ENCODE measurements around the gene MYADM.
"Not testable (repeated sequence)": the region's sequence is repeated elsewhere in the genome, so short reads cannot be mapped to it uniquely, and the experiment has no call there.

The MYADM gene

GRCh38 chr19:53867225-53868090 is at the start of gene MYADM:
MYADM (plus strand) TSS chr19:53867883; CDS start chr19:53873530, 5,647 bp downstream.
- DNase-seq (ENCODE audit: low read depth in 4 of 4, low spot score in 1 of 4), result peak; percentile 95 to 98 (median 96)

GRCh38 chr19:53818756-53819155 is 48.9 kb upstream of the MYADM start:
- no peak for DNase-seq (ENCODE audit: low read depth in 4 of 4, low spot score in 1 of 4)

GRCh38 chr19:53819861-53820260 is 47.8 kb upstream of the MYADM start:
- no peak for DNase-seq (ENCODE audit: low read depth in 4 of 4, low spot score in 1 of 4)

GRCh38 chr19:53823380-53824120 is 44.1 kb upstream of the MYADM start:
- no peak for DNase-seq (ENCODE audit: low read depth in 4 of 4, low spot score in 1 of 4)

- DNase-seq (ENCODE audit: low read depth in 4 of 4, low spot score in 1 of 4), result no peak
These were observed 43.5 kb upstream of the MYADM start, which contains the start of gene NLRP12 for GRCh38 chr19:53824134-53824611. NLRP12 (minus strand) TSS chr19:53824314; CDS start chr19:53824174, 140 bp downstream.

GRCh38 chr19:53826876-53827275 is 40.8 kb upstream of the MYADM start:
- DNase-seq (ENCODE audit: low read depth in 4 of 4, low spot score in 1 of 4), result no peak

GRCh38 chr19:53828531-53828930 is 39.2 kb upstream of the MYADM start:
- no peak for DNase-seq (ENCODE audit: low read depth in 4 of 4, low spot score in 1 of 4)

GRCh38 chr19:53832861-53833260 is 34.8 kb upstream of the MYADM start:
- not testable (repeated sequence) for DNase-seq (ENCODE audit: low read depth in 4 of 4, low spot score in 1 of 4)

- not testable (repeated sequence) for DNase-seq (ENCODE audit: low read depth in 4 of 4, low spot score in 1 of 4)
These were observed 29.2 kb upstream of the MYADM start for GRCh38 chr19:53838446-53838845.

- not testable (repeated sequence) for DNase-seq (ENCODE audit: low read depth in 4 of 4, low spot score in 1 of 4)
These were observed 27.4 kb upstream of the MYADM start for GRCh38 chr19:53840241-53840640.

- not testable (repeated sequence) for DNase-seq (ENCODE audit: low read depth in 4 of 4, low spot score in 1 of 4)
These were observed 26.8 kb upstream of the MYADM start for GRCh38 chr19:53840914-53841313.

- DNase-seq (ENCODE audit: low read depth in 4 of 4, low spot score in 1 of 4), result no peak
These were observed 22.8 kb upstream of the MYADM start for GRCh38 chr19:53844849-53845246.

GRCh38 chr19:53847555-53847954 is 20.1 kb upstream of the MYADM start:
- no peak for DNase-seq (ENCODE audit: low read depth in 4 of 4, low spot score in 1 of 4)

- no peak for DNase-seq (ENCODE audit: low read depth in 4 of 4, low spot score in 1 of 4)
These were observed 18.4 kb upstream of the MYADM start for GRCh38 chr19:53849237-53849676.

GRCh38 chr19:53853707-53854106 is 14.0 kb upstream of the MYADM start:
- DNase-seq (ENCODE audit: low read depth in 4 of 4, low spot score in 1 of 4), result no peak

GRCh38 chr19:53864308-53864836 is 3.3 kb upstream of the MYADM start:
- DNase-seq (ENCODE audit: low read depth in 4 of 4, low spot score in 1 of 4), result no peak

- no peak for DNase-seq (ENCODE audit: low read depth in 4 of 4, low spot score in 1 of 4)
These were observed 2.2 kb upstream of the MYADM start for GRCh38 chr19:53865523-53865917.

- no peak for DNase-seq (ENCODE audit: low read depth in 4 of 4, low spot score in 1 of 4)
These were observed 1.5 kb upstream of the MYADM start for GRCh38 chr19:53865918-53866864.

- no peak for DNase-seq (ENCODE audit: low read depth in 4 of 4, low spot score in 1 of 4)
These were observed 838 bp upstream of the MYADM start for GRCh38 chr19:53866865-53867224.

- no peak for DNase-seq (ENCODE audit: low read depth in 4 of 4, low spot score in 1 of 4)
These were observed 608 bp downstream of the MYADM start for GRCh38 chr19:53868091-53868891.

All from stimulated activated CD4-positive, alpha-beta T cell treated with anti-CD3 and anti-CD28 coated beads, Interleukin-1b, Interleukin-23, amount 100 ng/mL, for 24 hours (primary cell).